Upper lobe of left lung (tissue), 4 donors: ENCODE measurements around the gene LRRC10B.

Experiments used
- CTCF ChIP-seq, 6 experiments: fragments of 450-650 bp in 4 of 6; fragments of 200-600 bp in 2 of 6; sonication (generic) in 2 of 6; IDR thresholded peaks; one replicate each; pipeline ENCODE4 v1.5.1; 2016 to 2019; ENCODE audit warnings: antibody characterized with exemption in 6 of 6
- POLR2A ChIP-seq, 4 donors: fragments of 450-650 bp; IDR thresholded peaks; one replicate each; pipeline ENCODE4 v1.5.1; 2016 to 2017; ENCODE audit warnings: antibody characterized with exemption in 4 of 4, mild to moderate bottlenecking in 2 of 4

- TF ChIP-seq POLR2A (IDR thresholded peaks at IDR 0.05) (no peak), CTCF (IDR thresholded peaks at IDR 0.05) (no peak)
Measured at GRCh38 chr11:61507962-61508861, at the start of gene LRRC10B.
